ENCODE measurements around the gene GNPAT.

Gene GNPAT

DNA sequence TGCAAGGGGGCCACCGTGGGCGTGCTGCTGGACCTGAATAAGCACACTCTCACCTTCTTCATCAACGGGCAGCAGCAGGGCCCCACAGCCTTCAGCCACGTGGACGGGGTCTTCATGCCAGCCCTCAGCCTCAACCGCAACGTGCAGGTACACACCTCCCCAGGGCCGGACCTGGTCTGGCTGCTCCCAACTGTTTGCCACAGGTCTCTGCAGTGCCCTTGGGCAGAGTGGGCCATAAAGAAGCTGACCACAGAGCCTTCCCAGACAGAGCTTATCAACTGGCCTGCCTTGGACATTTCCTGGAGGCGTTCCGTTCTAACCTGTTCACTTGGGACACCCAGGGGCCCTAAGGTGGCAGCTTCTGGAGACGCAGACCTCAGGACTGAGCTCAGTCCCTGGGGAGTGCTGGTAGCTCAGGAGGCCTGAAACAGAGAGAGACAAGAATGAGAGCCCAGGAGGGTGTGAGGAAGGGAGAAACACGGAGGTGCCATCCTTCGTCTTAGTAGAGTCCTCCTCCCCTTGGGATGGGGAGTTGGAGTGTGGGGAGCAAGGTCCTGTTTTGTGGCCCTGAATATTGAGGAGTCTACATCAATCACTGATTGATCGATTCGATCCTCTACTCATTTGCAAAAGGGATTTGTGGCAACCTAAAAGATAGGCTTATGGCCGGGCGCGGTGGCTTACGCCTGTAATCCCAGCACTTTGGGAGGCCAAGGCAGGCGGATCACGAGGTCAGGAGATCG lies 27.0 kb upstream of the GNPAT start:
- DNase-seq (ENCODE audit: low read depth): no peak

GRCh38 chr1:231214918-231215680 lies 25.9 kb upstream of the GNPAT start:
- no peak for DNase-seq (ENCODE audit: low read depth)

- no peak for DNase-seq (ENCODE audit: low read depth)
Measured at GRCh38 chr1:231215681-231216385, 25.2 kb upstream of the GNPAT start.

GRCh38 chr1:231216498-231216897 lies 24.5 kb upstream of the GNPAT start:
- DNase-seq (ENCODE audit: low read depth): no peak

DNA sequence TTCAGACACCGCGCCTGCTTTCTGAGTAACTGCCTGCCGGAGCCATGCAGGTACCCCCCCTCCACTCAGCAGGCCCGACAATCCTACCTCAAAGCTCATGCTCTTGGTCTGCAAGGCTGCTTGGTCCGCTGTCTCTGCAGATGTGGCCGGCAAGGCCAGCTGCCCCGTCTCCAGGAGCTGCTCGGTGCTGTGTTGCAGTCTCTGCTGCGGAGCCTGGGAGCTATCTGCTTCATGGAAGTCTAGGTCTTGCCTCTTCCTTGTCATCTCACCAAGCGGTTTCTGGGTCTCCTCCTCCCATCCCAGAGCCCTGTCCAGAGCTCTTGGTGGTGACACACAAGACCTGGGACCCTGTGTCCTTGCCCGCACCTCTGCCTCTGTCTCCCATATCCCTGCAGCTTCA lies 24.0 kb upstream of the GNPAT start:
- DNase-seq (ENCODE audit: low read depth): no peak

GRCh38 chr1:231218078-231218477 lies 22.9 kb upstream of the GNPAT start:
- no peak for DNase-seq (ENCODE audit: low read depth)

- no peak for DNase-seq (ENCODE audit: low read depth)
Measured at GRCh38 chr1:231219422-231220401, 21.3 kb upstream of the GNPAT start.

DNA sequence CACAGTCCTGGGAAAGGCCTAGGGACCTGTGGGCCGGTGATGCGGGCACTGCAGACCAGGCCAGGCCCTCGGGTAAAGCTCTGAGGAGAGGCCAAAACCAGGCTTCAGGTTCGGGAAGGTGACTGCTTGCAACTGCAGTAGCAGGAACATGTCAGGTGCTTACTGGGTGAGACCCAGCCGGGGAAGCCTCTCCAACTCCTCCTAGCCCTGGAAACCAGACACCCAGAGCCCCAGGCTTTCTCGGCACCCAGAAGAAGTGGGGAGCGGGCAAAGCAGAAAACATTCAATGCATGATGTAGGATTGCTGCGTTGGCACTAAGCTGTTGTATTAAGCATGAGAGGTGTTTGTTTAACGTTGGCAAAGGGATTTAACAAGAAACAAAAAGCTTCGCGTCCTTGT lies 20.2 kb upstream of the GNPAT start:
- no peak for DNase-seq (ENCODE audit: low read depth)

GRCh38 chr1:231226156-231226555 lies 14.9 kb upstream of the GNPAT start:
- no peak for DNase-seq (ENCODE audit: low read depth)

DNA sequence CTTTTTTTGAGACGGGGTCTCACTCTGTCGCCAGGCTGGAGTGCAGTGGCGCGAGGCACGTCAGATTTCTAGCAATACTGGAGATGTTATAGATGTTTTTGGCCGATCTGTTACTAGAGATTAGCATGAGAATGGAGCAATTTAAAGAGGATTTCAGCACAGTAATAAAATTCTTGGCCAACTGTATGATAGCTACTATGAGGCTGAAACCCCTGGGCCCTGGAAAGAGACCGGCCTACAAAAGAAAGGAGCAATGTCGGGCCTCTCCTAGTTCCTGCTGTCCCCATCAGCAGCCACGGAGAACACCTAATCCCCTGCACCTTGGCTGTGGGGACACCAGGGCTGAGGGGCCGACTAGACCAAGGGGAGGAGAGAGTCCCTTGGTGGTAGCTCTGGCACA lies 9.5 kb upstream of the GNPAT start:
- no peak for DNase-seq (ENCODE audit: low read depth)

DNA sequence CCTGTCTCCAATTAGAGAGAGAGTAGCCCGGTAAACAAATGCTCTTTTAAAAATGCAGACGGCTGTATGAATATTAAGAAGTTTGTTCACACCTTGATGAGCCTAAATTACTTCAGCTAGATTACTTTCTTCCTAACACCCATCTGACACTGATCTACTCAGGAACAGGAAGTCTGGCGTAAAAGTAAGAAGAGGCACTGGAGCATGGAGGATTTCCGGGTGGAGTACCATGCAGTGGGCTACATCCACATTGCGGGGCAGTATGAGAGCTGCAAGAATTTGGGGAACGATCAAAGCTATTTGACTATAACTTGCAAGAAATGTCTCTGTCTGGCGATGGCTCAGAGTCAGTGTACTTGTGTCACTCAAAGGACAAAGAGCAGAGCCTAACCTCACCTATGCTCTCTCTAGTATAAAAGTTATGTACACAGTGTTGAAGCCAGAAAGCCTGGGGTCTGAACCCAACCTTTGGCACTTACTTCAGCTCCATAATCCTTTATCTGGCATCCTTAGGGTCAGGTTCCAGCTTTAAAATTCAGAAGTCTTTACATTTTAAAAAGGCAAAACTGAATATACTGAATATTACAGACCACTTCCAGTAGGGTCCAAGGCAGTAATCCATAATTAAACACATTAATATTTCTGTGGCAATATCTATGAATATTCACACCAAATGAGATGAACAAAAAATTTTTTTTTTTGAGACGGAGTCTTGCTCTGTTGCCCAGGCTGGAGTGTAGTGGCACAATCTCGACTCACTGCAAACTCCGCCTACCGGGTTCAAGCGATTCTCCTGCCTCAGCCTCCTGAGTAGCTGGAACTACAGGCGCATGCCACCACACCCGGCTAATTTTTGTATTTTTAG lies 7.9 kb upstream of the GNPAT start:
- DNase-seq (ENCODE audit: low read depth): no peak

- DNase-seq (ENCODE audit: low read depth): no peak
Measured at GRCh38 chr1:231233735-231234417, 7.1 kb upstream of the GNPAT start.

DNA sequence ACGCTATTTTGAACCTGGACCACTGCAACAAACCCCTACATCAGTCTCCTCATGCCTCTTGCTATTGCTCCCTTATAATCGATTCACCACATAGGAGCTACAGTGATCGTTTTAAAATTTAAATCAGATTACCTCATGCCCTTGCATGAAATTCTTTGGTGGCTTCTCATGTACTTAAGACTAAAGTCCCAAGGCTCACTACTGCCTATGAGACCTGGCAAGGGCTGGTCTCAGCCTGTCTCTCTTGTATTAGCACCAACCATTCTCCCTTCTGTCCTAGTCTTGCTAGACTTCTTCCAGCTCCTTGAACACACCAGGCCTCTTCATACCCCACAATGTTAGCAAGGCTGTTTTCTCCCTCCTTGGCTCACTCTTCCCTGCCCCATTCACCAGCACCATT lies 6.5 kb upstream of the GNPAT start:
- DNase-seq (ENCODE audit: low read depth): no peak

DNA sequence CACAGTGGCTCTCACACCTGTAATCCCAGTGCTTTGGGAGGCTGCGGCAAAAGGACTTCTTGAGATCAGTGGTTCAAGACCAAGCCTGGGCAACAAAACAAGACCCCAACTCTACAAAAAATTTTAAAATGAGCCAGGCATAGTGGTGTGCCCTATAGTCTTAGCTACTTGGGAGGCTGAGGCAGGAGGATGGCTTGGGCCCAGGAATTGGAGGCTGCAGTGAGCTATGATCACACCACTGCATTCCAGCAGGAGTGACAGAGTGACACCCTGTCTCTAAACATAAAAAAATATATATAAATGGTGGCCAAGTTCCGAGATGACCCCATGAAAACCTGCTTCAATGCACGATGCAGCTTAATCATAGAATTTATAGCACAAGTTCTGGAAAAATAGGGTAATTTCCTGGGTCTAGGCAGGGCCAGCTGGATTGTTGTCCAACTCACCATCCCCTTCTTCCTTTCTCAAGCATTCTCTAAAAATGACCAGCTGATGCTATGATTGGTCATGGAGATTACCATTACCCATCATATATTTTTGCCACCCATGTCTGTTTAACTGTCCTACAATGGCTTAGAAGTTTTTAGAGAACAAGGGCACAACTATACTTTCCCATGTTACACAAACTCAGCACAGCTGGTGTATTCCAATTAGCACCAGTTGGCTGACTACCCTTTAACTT lies 5.3 kb upstream of the GNPAT start:
- no peak for DNase-seq (ENCODE audit: low read depth)

DNA sequence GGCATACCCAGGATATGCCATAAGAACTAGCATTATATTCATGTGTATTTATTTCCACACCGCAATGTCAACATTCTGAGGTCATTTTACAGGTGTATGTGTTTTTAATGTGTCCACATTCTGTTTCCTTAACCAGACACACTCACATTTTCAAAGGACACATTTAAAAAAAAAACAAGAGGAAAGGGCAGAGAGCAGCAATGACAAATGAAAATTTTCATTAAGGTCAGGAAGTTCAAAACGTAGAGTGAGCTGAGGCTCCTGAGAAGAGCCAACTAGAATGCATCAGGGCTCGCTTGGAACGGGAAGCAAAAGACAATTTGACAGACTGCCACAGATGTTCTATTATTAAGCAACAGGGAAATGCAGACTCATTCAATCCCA lies 4.8 kb upstream of the GNPAT start:
- no peak for DNase-seq (ENCODE audit: low read depth)

DNA sequence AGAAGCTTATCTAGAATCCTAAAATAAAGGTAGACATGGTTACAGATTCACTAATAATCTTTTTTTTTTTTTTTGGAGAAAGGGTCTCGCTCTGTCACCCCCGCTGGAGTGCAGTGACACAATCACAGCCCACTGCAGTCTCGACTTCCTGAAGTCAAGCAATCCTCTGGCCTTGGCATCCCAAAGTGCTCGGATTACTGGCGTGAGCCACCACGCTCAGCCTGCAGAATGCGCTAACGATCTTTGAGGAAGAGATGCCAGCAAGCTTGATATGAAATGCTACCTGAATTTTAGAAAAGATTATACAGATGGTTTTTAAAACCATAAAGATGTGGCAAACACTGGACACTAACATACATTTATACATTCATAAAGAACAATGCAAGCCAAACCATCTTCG lies 4.1 kb upstream of the GNPAT start:
- no peak for DNase-seq (ENCODE audit: low read depth)

DNA sequence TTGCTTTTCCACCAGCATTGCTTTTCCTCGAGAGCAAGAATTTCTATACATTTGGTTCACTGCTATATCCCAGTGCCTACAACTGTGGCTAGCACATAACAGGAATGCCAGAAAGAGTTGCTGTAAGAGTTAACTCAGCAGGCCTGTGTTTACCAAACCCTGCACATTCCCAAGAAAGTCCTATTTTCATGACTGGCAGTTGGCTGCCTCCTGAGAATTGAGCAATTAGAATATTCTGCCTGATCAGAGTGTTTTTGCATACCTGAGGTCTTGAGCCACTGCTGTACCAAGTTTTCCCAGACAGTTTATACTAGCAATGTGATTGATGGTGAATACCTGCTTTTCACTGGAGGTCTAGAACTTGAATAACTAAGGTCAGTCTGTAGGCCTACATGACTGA lies 2.7 kb upstream of the GNPAT start:
- DNase-seq (ENCODE audit: low read depth): no peak

DNA sequence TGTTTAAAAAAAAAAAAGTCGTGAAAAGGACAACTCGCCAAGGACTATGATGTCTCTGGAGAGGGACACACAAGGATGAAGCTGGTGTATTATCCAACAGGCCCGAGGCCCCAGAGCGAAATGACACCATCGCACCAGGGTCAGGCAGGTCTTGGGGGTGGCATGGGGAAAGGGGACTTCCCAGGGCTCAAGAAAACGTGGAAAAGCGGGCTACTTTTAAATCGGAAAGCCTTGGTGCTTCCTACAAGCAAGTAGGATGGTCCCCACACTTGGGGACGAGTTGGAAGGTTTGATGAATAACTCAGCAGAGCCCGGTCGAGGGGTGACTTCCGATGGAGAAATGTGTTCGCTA lies 505 bp upstream of the GNPAT start:
- no peak for DNase-seq (ENCODE audit: low read depth)

GRCh38 chr1:231241750-231242149 lies 738 bp downstream of the GNPAT start:
- DNase-seq (ENCODE audit: low read depth): no peak

Data from stimulated activated CD8-positive, alpha-beta memory T cell treated with anti-CD3 and anti-CD28 coated beads, Interleukin-15, amount 100 ng/mL, for 24 hours (primary cell).